ENCODE results near the gene JUND. TPM values are rescaled to one million over a fixed set of nuclear protein-coding genes. Genes with fewer than 3 reads are reported as not detected.

Gene JUND
- total RNA-seq, 4 donors from 2014 or later: 241 to 573 (median 297) TPM

DNA sequence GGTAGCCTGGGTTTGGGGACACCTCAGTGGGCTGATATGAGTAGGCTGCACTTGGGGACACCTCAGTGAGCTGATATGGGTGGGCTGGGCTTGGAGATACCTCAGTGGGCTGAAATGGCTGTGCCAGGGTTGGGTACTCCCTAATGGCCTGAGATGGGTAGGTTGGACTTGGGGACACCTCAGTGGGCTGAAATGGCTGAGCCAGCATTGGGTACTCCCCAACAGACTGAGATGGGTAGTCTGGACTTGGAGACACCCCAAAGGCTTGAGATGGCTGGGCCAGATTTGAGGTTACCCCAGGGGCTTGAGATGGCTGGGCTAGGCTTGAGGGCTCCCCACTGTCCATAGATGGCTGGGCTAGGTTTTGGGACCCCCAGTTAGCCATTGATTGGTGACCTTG is 19.3 kb downstream of the JUND start:
- no peaks in the 10 kb centered on the region for H3K9me3 ChIP-seq
- H3K4me3 ChIP-seq: no peak overlapping the region
- H3K36me3 ChIP-seq: peaks cover 0 to 68% of the 10 kb centered on the region in 2 donors
- no peak for ATAC-seq
- no peak overlapping the region for H3K27ac ChIP-seq
- no peaks in the 10 kb centered on the region for H3K4me1 ChIP-seq
- no peaks in the 10 kb centered on the region for H3K27me3 ChIP-seq
- TF ChIP-seq, protein P1, sequence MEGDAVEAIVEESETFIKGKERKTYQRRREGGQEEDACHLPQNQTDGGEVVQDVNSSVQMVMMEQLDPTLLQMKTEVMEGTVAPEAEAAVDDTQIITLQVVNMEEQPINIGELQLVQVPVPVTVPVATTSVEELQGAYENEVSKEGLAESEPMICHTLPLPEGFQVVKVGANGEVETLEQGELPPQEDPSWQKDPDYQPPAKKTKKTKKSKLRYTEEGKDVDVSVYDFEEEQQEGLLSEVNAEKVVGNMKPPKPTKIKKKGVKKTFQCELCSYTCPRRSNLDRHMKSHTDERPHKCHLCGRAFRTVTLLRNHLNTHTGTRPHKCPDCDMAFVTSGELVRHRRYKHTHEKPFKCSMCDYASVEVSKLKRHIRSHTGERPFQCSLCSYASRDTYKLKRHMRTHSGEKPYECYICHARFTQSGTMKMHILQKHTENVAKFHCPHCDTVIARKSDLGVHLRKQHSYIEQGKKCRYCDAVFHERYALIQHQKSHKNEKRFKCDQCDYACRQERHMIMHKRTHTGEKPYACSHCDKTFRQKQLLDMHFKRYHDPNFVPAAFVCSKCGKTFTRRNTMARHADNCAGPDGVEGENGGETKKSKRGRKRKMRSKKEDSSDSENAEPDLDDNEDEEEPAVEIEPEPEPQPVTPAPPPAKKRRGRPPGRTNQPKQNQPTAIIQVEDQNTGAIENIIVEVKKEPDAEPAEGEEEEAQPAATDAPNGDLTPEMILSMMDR (IDR thresholded peaks at IDR 0.05): no peak
- TF ChIP-seq EP300 (IDR thresholded peaks at IDR 0.05) (no peak), POLR2A (IDR thresholded peaks at IDR 0.05) (no peak), POLR2AphosphoS5 (IDR thresholded peaks at IDR 0.05) (no peak)

DNA sequence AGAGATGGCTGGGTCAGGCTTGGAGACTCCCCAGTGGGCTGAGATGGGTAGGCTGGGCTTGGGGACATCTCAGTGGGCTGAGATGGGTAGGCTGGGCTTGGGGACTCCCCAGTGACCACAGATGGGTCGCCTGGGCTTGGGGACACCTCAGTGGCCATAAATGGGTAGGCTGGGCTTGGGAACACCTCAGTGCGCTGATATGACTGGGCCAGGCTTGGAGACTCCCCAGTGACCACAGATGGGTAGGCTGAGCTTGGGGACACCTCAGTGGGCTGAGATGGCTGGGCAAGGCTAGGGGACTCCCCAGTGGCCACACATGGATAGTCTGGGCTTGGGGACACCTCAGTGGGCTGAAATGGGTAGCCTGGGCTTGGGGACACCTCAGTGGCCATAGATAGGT is 19.9 kb downstream of the JUND start:
- H3K27me3 ChIP-seq: no peaks in the 10 kb centered on the region
- no peak overlapping the region for H3K27ac ChIP-seq
- no peaks in the 10 kb centered on the region for H3K9me3 ChIP-seq
- WGBS, 2 donors (ENCODE audit: low coverage in 1 of 2): no CpG with 5 or more reads among the region's 2 CpGs
- H3K36me3 ChIP-seq: peaks cover 0 to 68% of the 10 kb centered on the region in 2 donors
- no peaks in the 10 kb centered on the region for H3K4me1 ChIP-seq
- TF ChIP-seq POLR2AphosphoS5 (IDR thresholded peaks at IDR 0.05): no peak
- no peak for TF ChIP-seq EP300 (IDR thresholded peaks at IDR 0.05)
- TF ChIP-seq, protein P1 (IDR thresholded peaks at IDR 0.05): no peak
- TF ChIP-seq POLR2A (IDR thresholded peaks at IDR 0.05): no peak
- H3K4me3 ChIP-seq: no peak overlapping the region
- ATAC-seq: no peak

DNA sequence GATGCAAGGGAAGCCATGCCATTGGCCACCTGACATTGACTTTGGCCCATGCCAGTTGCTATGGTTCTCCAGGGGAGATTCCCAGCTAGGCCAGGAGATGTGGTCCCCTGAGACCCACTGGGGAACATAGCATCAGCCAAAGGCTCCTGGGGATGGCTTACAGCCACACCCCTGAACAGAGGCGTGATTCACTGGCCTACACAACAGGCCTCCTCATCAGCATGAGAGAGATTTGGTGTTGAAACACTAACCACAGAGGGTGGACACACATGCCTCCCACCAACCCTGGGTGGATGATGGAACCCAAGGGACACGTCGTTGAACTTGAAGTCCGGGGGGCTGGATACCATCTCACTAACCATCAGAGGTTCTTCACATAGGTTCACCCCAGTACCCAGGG is 21.5 kb downstream of the JUND start:
- peaks cover 10% of the 10 kb centered on the region for H3K27me3 ChIP-seq
- H3K27ac ChIP-seq: no peak overlapping the region
- no CpG with 5 or more reads among the region's 4 CpGs for WGBS, 2 donors (ENCODE audit: low coverage in 1 of 2)
- no peak for ATAC-seq
- TF ChIP-seq, protein P1 (IDR thresholded peaks at IDR 0.05): no peak
- TF ChIP-seq EP300 (IDR thresholded peaks at IDR 0.05) (no peak), POLR2A (IDR thresholded peaks at IDR 0.05) (no peak), POLR2AphosphoS5 (IDR thresholded peaks at IDR 0.05) (no peak)
- H3K4me3 ChIP-seq: no peak overlapping the region
- H3K36me3 ChIP-seq: peaks cover 0 to 52% of the 10 kb centered on the region in 2 donors
- no peaks in the 10 kb centered on the region for H3K4me1 ChIP-seq
- no peaks in the 10 kb centered on the region for H3K9me3 ChIP-seq

DNA sequence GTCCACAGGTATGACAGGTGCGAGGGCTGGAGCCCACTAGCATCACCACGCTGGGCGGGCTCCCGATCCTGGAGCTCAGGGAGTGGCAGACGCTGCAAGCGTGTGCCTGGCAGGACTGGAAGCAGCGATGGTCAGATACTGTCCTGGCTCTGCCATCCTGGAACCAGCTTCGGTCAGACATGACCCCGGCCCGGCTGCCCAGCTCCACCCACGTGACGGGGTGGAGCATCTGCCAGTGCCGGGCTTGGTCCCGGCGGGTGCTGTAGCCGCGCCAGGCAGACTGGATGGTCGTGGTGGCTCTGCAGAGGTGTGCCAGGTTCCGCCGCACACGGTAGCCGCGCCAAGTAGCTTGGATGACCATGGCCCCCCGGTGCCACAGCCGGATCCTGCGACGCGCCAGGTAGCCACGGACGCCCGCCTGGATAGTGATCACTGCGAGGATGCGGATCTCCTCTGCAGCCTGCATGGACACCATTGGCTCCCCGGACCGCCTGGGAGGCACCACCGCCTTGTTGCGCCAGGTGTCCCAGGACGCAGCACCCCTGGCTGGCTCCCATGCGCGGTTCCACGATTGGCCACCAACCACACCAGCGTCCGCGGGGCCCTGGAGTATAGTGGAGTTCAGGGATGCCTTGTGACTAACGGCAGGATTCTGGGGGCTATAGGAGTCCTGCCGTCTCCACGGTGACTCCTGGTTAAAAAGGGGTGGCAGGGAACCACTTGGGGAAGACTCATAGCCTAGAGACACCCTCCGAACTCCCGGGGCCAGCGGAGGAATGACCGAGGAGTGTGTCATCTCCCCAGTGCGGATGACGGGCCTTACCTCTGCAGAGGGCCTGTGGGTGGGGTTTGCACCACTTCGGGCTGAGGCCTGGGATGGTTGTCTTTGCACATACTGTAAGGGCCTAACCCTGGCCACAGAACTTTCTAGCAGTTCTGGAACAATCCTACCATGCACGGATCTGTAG is 23.6 kb downstream of the JUND start:
- Histone ChIP-seq H3K4me3 (no peak overlapping the region), H3K36me3 (peaks cover 0 to 31% of the 10 kb centered on the region in 2 donors), H3K27ac (no peak overlapping the region), H3K9me3 (no peaks in the 10 kb centered on the region), H3K4me1 (no peaks in the 10 kb centered on the region), H3K27me3 (peaks cover 29% of the 10 kb centered on the region)
- WGBS, 2 donors (ENCODE audit: low coverage in 1 of 2): 80% methylated on average over 1 of the region's 55 CpGs; no CpG with 5 or more reads in 1 of the 2 donors
- no peak for TF ChIP-seq POLR2AphosphoS5 (IDR thresholded peaks at IDR 0.05)
- TF ChIP-seq, protein P1 (IDR thresholded peaks at IDR 0.05): no peak
- TF ChIP-seq EP300 (IDR thresholded peaks at IDR 0.05): no peak
- no peak for TF ChIP-seq POLR2A (IDR thresholded peaks at IDR 0.05)
- no peak for ATAC-seq

Measured in gastroesophageal sphincter (tissue), 4 donors.